IPS-11a (cell line): ENCODE results near the gene RNF186.
A peak's percentile ranks its signal among the peaks of the same experiment; 100 is the strongest.
"Not testable (repeated sequence)": the region's sequence is repeated elsewhere in the genome, so short reads cannot be mapped to it uniquely, and the experiment has no call there.

Source experiments
- H3K4me3 ChIP-seq: one replicate; pipeline ENCODE4 v1.5.1; 2013; ENCODE audit warnings: low read depth, low read length, control low read depth

Gene RNF186

GRCh38 chr1:19825298-19825697 lies 10.2 kb upstream of the RNF186 start:
- no peak overlapping the region for H3K4me3 ChIP-seq

- H3K4me3 ChIP-seq = no peak overlapping the region
Observed at GRCh38 chr1:19824541-19824940, 9.5 kb upstream of the RNF186 start.

- no peak overlapping the region for H3K4me3 ChIP-seq
Observed at GRCh38 chr1:19824036-19824435, 9.0 kb upstream of the RNF186 start.

DNA sequence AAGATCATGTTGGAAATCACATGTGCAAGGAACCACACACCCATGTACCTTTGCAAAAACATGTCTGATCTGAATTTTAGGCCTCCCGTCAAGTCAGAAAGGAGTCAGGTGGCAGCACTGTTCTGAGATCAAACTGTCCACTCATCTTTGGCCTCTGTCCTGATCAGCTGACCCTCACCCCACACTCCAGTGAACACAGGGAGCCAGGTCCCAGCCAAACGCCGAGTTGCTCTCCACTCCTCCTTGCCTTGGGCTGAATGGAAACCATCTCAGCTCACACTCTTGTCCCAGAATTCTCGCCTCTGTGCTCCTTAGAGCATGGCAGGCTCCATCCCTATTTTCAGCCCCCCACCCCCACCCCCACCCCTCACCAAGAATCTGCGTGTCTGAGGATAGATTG lies 4.6 kb upstream of the RNF186 start:
- no peak overlapping the region for H3K4me3 ChIP-seq

GRCh38 chr1:19818324-19818723 lies 3.2 kb upstream of the RNF186 start:
- H3K4me3 ChIP-seq = no peak overlapping the region

DNA sequence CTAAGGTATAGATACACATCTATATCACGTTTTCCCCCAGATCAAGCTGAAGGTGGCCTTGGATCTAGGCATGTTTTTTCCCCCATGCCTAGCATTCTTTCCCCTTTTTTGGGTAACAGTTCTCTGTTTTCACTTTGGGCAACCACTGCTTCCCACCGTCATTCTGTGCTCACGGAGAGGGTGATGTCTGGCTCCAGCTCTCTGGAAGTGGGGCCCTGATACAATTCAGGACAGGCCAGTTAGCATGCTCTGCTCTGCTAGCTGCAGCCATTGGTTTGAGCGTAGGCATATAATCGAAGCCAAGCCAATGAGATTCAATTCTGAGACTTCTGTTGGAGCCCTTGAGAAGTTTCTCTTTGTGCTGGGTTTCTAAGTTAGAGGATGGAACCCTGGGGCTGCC lies 2.1 kb upstream of the RNF186 start:
- H3K4me3 ChIP-seq = no peak overlapping the region

GRCh38 chr1:19816737-19817086 lies 1.6 kb upstream of the RNF186 start:
- not testable (repeated sequence) for H3K4me3 ChIP-seq

DNA sequence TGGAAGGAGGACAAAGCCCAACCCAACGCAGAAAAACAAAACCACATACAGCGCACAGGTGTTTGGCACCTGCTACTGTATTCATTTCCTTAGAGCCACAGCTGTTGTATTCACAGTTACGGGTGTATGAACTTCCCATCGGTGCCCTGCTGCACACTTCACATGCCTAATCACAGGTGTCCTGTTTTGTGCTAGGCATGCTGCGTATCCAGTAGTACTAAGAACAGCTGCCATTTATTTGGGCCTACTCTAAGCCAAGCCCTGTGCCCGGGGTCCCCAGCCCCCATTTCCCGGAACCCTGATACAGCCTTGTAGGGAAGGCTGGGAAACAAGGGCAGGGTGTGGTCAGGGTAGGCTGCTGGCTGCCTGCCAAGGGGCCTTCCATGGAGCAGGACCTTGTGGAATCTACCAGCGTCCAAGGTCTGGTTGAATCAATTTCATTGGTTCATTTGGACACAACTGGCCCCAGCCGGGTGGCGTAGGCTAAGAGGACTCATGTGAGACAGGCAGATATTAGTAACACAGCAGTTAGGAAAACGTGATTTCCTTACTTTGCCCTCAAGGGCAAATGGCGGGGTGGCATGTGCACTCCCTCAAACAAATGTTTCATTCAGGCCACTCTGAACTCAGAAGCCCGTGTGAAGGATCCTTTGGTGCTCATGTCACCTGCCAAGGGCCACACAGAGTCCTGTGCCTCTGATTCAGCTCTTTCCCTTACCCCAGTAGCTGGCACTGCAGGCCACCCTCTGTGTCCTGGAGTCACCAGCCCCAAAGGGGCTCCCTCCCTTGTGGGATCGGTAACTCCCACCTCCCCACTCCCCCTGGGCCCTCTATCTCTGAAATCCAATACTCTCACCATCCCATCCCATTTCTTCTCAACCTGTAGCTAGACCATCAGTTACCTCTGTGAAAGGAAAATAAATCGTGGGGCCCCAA lies 986 bp upstream of the RNF186 start:
- H3K4me3 ChIP-seq = no peak overlapping the region

DNA sequence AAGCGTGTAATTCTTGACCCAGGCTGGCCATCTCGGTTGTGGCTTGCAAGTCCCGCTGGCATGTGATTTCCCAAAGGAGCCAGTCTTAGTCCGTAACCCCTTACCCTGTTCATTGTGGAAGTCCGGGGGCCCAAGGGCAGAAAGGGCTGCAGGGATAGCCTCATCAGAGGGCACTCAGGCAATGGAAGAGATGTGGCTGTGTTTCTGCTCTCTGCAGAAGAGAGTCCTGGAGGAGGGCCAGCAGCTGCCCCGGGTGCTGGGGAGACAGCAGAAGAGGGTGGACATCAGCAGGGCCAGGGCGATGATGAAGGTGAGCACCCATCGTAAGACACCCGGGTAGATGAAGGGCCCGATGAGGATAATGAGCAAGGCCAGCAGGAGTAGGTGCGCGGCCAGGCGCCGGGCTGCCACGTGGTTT lies 830 bp downstream of the RNF186 start:
- H3K4me3 ChIP-seq = no peak overlapping the region

DNA sequence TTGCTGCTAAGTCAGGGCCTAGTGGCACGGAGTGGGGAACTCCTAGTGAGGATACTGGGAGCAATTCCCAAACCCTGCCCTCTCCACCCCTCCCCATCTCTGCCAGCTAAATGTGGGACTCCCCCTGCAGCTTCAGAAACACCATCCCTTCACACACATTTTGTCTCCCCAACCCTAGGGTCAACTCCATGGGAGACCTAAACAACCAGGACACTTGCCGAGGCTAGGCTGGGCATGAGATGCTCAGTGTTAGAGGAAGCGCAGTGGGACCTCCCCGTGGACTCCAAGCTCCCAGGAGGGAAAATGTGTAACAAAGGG lies 1.5 kb downstream of the RNF186 start:
- H3K4me3 ChIP-seq = no peak overlapping the region

DNA sequence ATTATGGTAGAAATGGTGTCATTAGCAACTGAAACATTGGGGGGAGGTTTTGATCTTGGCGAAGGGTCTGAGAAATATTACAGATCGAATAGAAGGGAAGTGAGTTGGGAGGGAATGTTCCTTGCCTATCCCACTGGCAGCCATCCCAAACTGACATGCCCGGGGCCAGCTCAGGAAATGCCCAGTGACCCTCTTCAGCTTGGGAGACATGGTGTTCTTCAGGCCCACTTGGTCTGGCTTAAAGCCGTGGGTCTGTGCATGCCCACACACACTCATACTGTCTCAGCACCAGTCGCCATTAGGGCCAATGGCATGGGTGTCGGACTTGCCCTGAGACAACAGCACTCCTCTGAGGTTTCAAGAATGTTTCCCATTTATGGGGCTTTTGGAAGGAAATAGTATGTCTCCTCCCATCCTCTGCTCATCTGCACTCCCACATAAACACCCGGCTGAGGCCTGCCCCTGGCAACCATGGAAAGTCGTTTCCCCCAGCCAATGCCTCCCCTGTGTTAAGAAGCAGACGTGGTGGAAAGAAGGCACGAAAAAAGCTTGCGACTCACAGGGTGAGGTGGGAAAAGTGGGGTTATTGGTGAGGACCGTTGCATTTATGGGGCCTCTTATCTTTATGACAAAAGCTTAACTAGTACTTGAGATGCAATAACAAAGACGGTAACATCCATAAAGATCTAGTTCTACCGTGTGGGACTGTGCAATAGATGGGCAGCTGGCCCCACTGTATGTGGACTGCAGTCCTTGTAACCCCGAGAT lies 2.0 kb downstream of the RNF186 start:
- H3K4me3 ChIP-seq = no peak overlapping the region

DNA sequence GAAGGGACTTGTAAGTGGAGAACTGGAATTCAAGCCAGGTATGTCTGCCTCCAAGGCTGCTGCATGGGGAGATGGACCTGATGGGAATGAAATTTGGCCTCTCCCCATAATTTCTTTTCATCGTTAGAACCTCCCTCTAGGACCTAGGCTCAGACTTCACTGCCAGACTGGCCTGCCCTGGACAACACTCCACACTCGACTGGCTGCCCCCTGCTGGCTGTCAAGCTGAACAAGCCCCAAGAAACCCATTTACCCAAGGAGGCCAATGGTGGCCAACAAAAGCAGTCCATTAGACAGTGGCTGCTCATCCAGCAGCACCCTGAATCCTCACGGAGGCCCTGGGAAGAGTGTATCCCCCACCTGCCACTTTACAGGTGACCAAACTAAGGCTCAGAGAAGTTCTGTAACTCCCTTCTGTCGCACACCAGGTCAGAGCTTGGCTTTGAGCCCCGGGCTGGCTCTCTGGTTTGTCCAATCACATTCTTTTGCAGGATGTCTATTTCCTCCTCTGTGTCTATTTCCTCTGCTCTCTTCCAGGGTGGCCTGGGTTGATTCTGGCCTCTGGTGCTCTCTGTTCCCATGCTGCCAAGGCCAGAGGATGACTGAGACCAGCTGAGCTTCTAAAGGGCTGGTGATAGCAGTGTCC lies 3.8 kb downstream of the RNF186 start:
- no peak overlapping the region for H3K4me3 ChIP-seq

- no peak overlapping the region for H3K4me3 ChIP-seq
Observed at GRCh38 chr1:19809044-19809750, 5.9 kb downstream of the RNF186 start.

- no peak overlapping the region for H3K4me3 ChIP-seq
Observed at GRCh38 chr1:19808351-19808750, 6.7 kb downstream of the RNF186 start.

DNA sequence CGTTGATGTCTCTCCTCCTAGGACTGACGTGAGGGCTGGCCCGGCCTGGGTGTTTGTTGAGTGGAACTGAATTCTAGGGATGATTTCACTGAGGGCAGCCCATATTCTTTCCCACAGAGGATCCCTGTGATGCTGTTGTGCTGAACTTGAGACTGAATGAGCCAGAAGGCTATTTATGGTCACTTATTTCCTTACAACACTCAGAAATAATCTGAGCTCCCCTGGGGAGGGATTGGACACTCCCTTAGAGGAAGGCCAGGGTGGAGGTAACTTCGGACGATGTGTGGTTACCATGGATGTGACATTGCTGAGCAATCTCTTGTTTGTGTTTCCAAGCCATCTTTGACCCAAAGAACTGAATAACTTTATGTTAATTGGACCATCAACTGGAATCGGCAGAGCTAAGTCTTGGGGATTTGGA lies 10.2 kb downstream of the RNF186 start:
- no peak overlapping the region for H3K4me3 ChIP-seq

GRCh38 chr1:19802269-19802668 lies 12.8 kb downstream of the RNF186 start:
- no peak overlapping the region for H3K4me3 ChIP-seq

DNA sequence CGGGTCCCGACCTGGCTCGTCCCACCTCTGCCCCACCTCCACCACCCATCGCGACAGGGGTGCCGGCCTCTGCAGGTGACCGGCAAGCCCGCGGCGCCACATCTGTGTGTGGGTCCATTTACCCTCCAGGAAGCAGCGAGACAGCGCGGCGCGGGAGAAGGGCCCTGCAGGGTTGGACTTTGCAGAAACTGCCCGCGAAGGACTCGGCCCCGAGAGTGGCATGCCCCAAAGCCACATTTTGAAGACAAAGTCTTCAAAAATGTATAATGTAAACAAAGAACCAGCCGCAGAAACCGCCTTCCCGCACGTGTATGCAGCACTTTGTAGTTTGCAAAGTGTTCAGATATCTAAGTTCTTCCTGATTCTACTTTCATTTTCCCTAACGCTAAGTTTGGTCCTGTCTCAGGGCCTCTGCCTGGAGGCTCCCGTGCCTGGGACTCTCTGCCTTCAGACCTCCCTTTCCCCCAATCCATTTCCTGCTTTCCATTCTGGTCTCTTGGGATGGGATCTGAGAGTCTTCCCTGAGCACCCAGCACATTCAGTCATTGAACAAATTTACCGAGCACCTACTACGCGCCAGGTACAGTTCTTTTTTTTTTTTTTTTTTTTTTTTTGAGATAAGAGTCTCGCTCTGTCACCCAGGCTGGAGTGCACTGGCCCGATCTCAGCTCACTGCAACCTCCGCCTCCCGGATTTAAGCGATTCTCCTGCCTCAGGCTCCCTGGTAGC lies 14.8 kb downstream of the RNF186 start:
- H3K4me3 ChIP-seq = peak overlapping the region; percentile 35

GRCh38 chr1:19799230-19800075 lies 15.6 kb downstream of the RNF186 start, which contains the start of gene TMCO4:
TSS of gene TMCO4 (minus strand) at chr1:19799916. CDS start at chr1:19780758, 19,158 bp downstream.
- H3K4me3 ChIP-seq = peak within 1 kb of the TSS; percentile 35

GRCh38 chr1:19798486-19799229 lies 16.4 kb downstream of the RNF186 start:
- H3K4me3 ChIP-seq = no peak overlapping the region
